NCI-H82 treated with DMSO at 0.1 percent for 48 hours (cell line): ENCODE results near the gene SLC22A1.
"Not testable (repeated sequence)": the region's sequence is repeated elsewhere in the genome, so short reads cannot be mapped to it uniquely, and the experiment has no call there.

ENCODE experiments used
- DNase-seq: peaks from one replicate; lab custom pipeline; 2025; ENCODE audit not compliant: unreplicated experiment; lab: John Stamatoyannopoulos, UW

Gene SLC22A1

GRCh38 chr6:160137130-160137988 is 15.7 kb downstream of the SLC22A1 start:
- DNase-seq, result no peak

GRCh38 chr6:160137989-160138835 is 16.6 kb downstream of the SLC22A1 start:
- DNase-seq, result no peak

GRCh38 chr6:160138839-160139419 is 17.3 kb downstream of the SLC22A1 start:
- DNase-seq, result no peak

- no peak for DNase-seq
Observed at GRCh38 chr6:160139420-160139851, 17.8 kb downstream of the SLC22A1 start.

- not testable (repeated sequence) for DNase-seq
Observed at GRCh38 chr6:160140493-160140892, 18.9 kb downstream of the SLC22A1 start.

- DNase-seq, result no peak
Observed at GRCh38 chr6:160141001-160141726, 19.5 kb downstream of the SLC22A1 start.

GRCh38 chr6:160142115-160142715 is 20.6 kb downstream of the SLC22A1 start:
- no peak for DNase-seq

GRCh38 chr6:160146454-160147145 is 25.0 kb downstream of the SLC22A1 start:
- no peak for DNase-seq

GRCh38 chr6:160147146-160147536 is 25.5 kb downstream of the SLC22A1 start:
- DNase-seq, result no peak

- no peak for DNase-seq
Observed at GRCh38 chr6:160154471-160154870, 32.9 kb downstream of the SLC22A1 start.

GRCh38 chr6:160156842-160157241 is 35.2 kb downstream of the SLC22A1 start:
- no peak for DNase-seq

GRCh38 chr6:160160450-160160849 is 38.8 kb downstream of the SLC22A1 start:
- no peak for DNase-seq

GRCh38 chr6:160160929-160161646 is 39.5 kb downstream of the SLC22A1 start:
- no peak for DNase-seq

- no peak for DNase-seq
Observed at GRCh38 chr6:160161647-160161986, 40.0 kb downstream of the SLC22A1 start.

- no peak for DNase-seq
Observed at GRCh38 chr6:160162030-160162566, 40.5 kb downstream of the SLC22A1 start.

GRCh38 chr6:160163425-160163824 is 41.8 kb downstream of the SLC22A1 start:
- DNase-seq, result no peak

- DNase-seq, result no peak
Observed at GRCh38 chr6:160163912-160164311, 42.3 kb downstream of the SLC22A1 start.

- DNase-seq, result not testable (repeated sequence)
Observed at GRCh38 chr6:160165928-160166327, 44.3 kb downstream of the SLC22A1 start.
